ENCODE data around the gene GPR33.

The GPR33 gene

GRCh38 chr14:31487886-31488285 lies at the start of gene GPR33:
TSS of gene GPR33 (minus strand) at chr14:31488039. CDS start at chr14:31483965, 4,074 bp downstream.
- no peak for DNase-seq (ENCODE audit: low read depth)
- no peaks in the 10 kb centered on the region for H3K9me3 ChIP-seq (ENCODE audit: control insufficient read depth, low read length)

GRCh38 chr14:31536201-31536960 lies 48.5 kb upstream of the GPR33 start:
- Histone ChIP-seq H3K36me3 (ENCODE audit: control insufficient read depth, insufficient read depth, low read length, severe bottlenecking) (no peaks in the 10 kb centered on the region), H3K9ac (ENCODE audit: low read length) (no peak overlapping the region), H3K27me3 (replicated peaks; ENCODE audit: control insufficient read depth, insufficient read depth, low read length) (no peaks in the 10 kb centered on the region), H3K4me1 (ENCODE audit: control insufficient read depth, insufficient read depth, low read length) (no peaks in the 10 kb centered on the region), H3K9me3 (ENCODE audit: control insufficient read depth, low read length) (no peaks in the 10 kb centered on the region), H3K4me3 (ENCODE audit: low read length) (no peak overlapping the region)
- no peak for DNase-seq (ENCODE audit: low read depth)

More at GRCh38 chr14:31487886-31488285, at the start of gene GPR33:
- no peaks in the 10 kb centered on the region for H3K36me3 ChIP-seq (ENCODE audit: control insufficient read depth, insufficient read depth, low read length, severe bottlenecking)
- H3K27me3 ChIP-seq (replicated peaks; ENCODE audit: control insufficient read depth, insufficient read depth, low read length): no peaks in the 10 kb centered on the region
- H3K4me3 ChIP-seq (ENCODE audit: low read length): no peak within 1 kb of the TSS
- H3K4me1 ChIP-seq (ENCODE audit: control insufficient read depth, insufficient read depth, low read length): no peaks in the 10 kb centered on the region
- no peak within 1 kb of the TSS for H3K9ac ChIP-seq (ENCODE audit: low read length)

GRCh38 chr14:31530136-31530535 lies 42.3 kb upstream of the GPR33 start:
- Histone ChIP-seq H3K9ac (ENCODE audit: low read length) (no peak overlapping the region), H3K4me1 (ENCODE audit: control insufficient read depth, insufficient read depth, low read length) (no peaks in the 10 kb centered on the region), H3K9me3 (ENCODE audit: control insufficient read depth, low read length) (no peaks in the 10 kb centered on the region), H3K4me3 (ENCODE audit: low read length) (no peak overlapping the region), H3K36me3 (ENCODE audit: control insufficient read depth, insufficient read depth, low read length, severe bottlenecking) (no peaks in the 10 kb centered on the region), H3K27me3 (replicated peaks; ENCODE audit: control insufficient read depth, insufficient read depth, low read length) (peaks cover 3% of the 10 kb centered on the region)
- DNase-seq (ENCODE audit: low read depth): no peak

- H3K27me3 ChIP-seq (replicated peaks; ENCODE audit: control insufficient read depth, insufficient read depth, low read length): peaks cover 3% of the 10 kb centered on the region
- DNase-seq (ENCODE audit: low read depth): peak; percentile 27
Measured at GRCh38 chr14:31529053-31529452, 41.2 kb upstream of the GPR33 start.

GRCh38 chr14:31527546-31527945 lies 39.7 kb upstream of the GPR33 start:
- no peaks in the 10 kb centered on the region for H3K4me1 ChIP-seq (ENCODE audit: control insufficient read depth, insufficient read depth, low read length)
- no peak overlapping the region for H3K9ac ChIP-seq (ENCODE audit: low read length)
- H3K9me3 ChIP-seq (ENCODE audit: control insufficient read depth, low read length): no peaks in the 10 kb centered on the region
- H3K36me3 ChIP-seq (ENCODE audit: control insufficient read depth, insufficient read depth, low read length, severe bottlenecking): no peaks in the 10 kb centered on the region
- DNase-seq (ENCODE audit: low read depth): no peak
- H3K4me3 ChIP-seq (ENCODE audit: low read length): no peak overlapping the region
- peaks cover 3% of the 10 kb centered on the region for H3K27me3 ChIP-seq (replicated peaks; ENCODE audit: control insufficient read depth, insufficient read depth, low read length)

More at GRCh38 chr14:31529053-31529452, 41.2 kb upstream of the GPR33 start:
- Histone ChIP-seq H3K4me1 (ENCODE audit: control insufficient read depth, insufficient read depth, low read length) (no peaks in the 10 kb centered on the region), H3K36me3 (ENCODE audit: control insufficient read depth, insufficient read depth, low read length, severe bottlenecking) (no peaks in the 10 kb centered on the region), H3K4me3 (ENCODE audit: low read length) (no peak overlapping the region), H3K9ac (ENCODE audit: low read length) (no peak overlapping the region), H3K9me3 (ENCODE audit: control insufficient read depth, low read length) (no peaks in the 10 kb centered on the region)

- Histone ChIP-seq H3K4me3 (ENCODE audit: low read length) (no peak overlapping the region), H3K9me3 (ENCODE audit: control insufficient read depth, low read length) (no peaks in the 10 kb centered on the region), H3K9ac (ENCODE audit: low read length) (no peak overlapping the region), H3K27me3 (replicated peaks; ENCODE audit: control insufficient read depth, insufficient read depth, low read length) (peaks cover 3% of the 10 kb centered on the region), H3K4me1 (ENCODE audit: control insufficient read depth, insufficient read depth, low read length) (no peaks in the 10 kb centered on the region), H3K36me3 (ENCODE audit: control insufficient read depth, insufficient read depth, low read length, severe bottlenecking) (no peaks in the 10 kb centered on the region)
- DNase-seq (ENCODE audit: low read depth): no peak
Measured at GRCh38 chr14:31527087-31527486, 39.2 kb upstream of the GPR33 start.

- no peaks in the 10 kb centered on the region for H3K36me3 ChIP-seq (ENCODE audit: control insufficient read depth, insufficient read depth, low read length, severe bottlenecking)
- DNase-seq (ENCODE audit: low read depth): no peak
- H3K27me3 ChIP-seq (replicated peaks; ENCODE audit: control insufficient read depth, insufficient read depth, low read length): peaks cover 2% of the 10 kb centered on the region
- no peak overlapping the region for H3K9ac ChIP-seq (ENCODE audit: low read length)
- H3K9me3 ChIP-seq (ENCODE audit: control insufficient read depth, low read length): no peaks in the 10 kb centered on the region
- H3K4me3 ChIP-seq (ENCODE audit: low read length): no peak overlapping the region
- peaks cover 11% of the 10 kb centered on the region for H3K4me1 ChIP-seq (ENCODE audit: control insufficient read depth, insufficient read depth, low read length)
Measured at GRCh38 chr14:31510855-31511254, 23.0 kb upstream of the GPR33 start.

GRCh38 chr14:31510222-31510621 lies 22.4 kb upstream of the GPR33 start:
- peak; percentile 69 for DNase-seq (ENCODE audit: low read depth)
- peaks cover 17% of the 10 kb centered on the region for H3K4me1 ChIP-seq (ENCODE audit: control insufficient read depth, insufficient read depth, low read length)
- H3K36me3 ChIP-seq (ENCODE audit: control insufficient read depth, insufficient read depth, low read length, severe bottlenecking): no peaks in the 10 kb centered on the region
- no peak overlapping the region for H3K9ac ChIP-seq (ENCODE audit: low read length)
- no peaks in the 10 kb centered on the region for H3K9me3 ChIP-seq (ENCODE audit: control insufficient read depth, low read length)
- H3K4me3 ChIP-seq (ENCODE audit: low read length): no peak overlapping the region
- peaks cover 2% of the 10 kb centered on the region for H3K27me3 ChIP-seq (replicated peaks; ENCODE audit: control insufficient read depth, insufficient read depth, low read length)

- H3K36me3 ChIP-seq (ENCODE audit: control insufficient read depth, insufficient read depth, low read length, severe bottlenecking): no peaks in the 10 kb centered on the region
- H3K9me3 ChIP-seq (ENCODE audit: control insufficient read depth, low read length): no peaks in the 10 kb centered on the region
- no peak for DNase-seq (ENCODE audit: low read depth)
- H3K4me3 ChIP-seq (ENCODE audit: low read length): no peak overlapping the region
- peaks cover 29% of the 10 kb centered on the region for H3K4me1 ChIP-seq (ENCODE audit: control insufficient read depth, insufficient read depth, low read length)
- H3K9ac ChIP-seq (ENCODE audit: low read length): no peak overlapping the region
- H3K27me3 ChIP-seq (replicated peaks; ENCODE audit: control insufficient read depth, insufficient read depth, low read length): no peaks in the 10 kb centered on the region
Measured at GRCh38 chr14:31508135-31508534, 20.3 kb upstream of the GPR33 start.

- Histone ChIP-seq H3K9ac (ENCODE audit: low read length) (peak overlapping the region; percentile 76), H3K9me3 (ENCODE audit: control insufficient read depth, low read length) (no peaks in the 10 kb centered on the region), H3K27me3 (replicated peaks; ENCODE audit: control insufficient read depth, insufficient read depth, low read length) (no peaks in the 10 kb centered on the region), H3K4me3 (ENCODE audit: low read length) (peak overlapping the region; percentile 67), H3K36me3 (ENCODE audit: control insufficient read depth, insufficient read depth, low read length, severe bottlenecking) (no peaks in the 10 kb centered on the region), H3K4me1 (ENCODE audit: control insufficient read depth, insufficient read depth, low read length) (peaks cover 29% of the 10 kb centered on the region)
- DNase-seq (ENCODE audit: low read depth): peak; percentile 79
Measured at GRCh38 chr14:31505411-31505810, 17.6 kb upstream of the GPR33 start.

GRCh38 chr14:31501870-31502269 lies 14.0 kb upstream of the GPR33 start:
- H3K36me3 ChIP-seq (ENCODE audit: control insufficient read depth, insufficient read depth, low read length, severe bottlenecking): no peaks in the 10 kb centered on the region

More at GRCh38 chr14:31501870-31502269, 14.0 kb upstream of the GPR33 start:
- H3K4me1 ChIP-seq (ENCODE audit: control insufficient read depth, insufficient read depth, low read length): peaks cover 24% of the 10 kb centered on the region
- H3K4me3 ChIP-seq (ENCODE audit: low read length): no peak overlapping the region
- no peak overlapping the region for H3K9ac ChIP-seq (ENCODE audit: low read length)
- no peak for DNase-seq (ENCODE audit: low read depth)
- H3K9me3 ChIP-seq (ENCODE audit: control insufficient read depth, low read length): no peaks in the 10 kb centered on the region
- no peaks in the 10 kb centered on the region for H3K27me3 ChIP-seq (replicated peaks; ENCODE audit: control insufficient read depth, insufficient read depth, low read length)
